ENCODE results near the gene ACTG1.

The ACTG1 gene

GRCh38 chr17:81481073-81481799 lies 31.4 kb downstream of the ACTG1 start:
- peak; percentile 59 for DNase-seq (ENCODE audit: low read depth)

GRCh38 chr17:81480140-81481072 lies 32.2 kb downstream of the ACTG1 start:
- no peak for DNase-seq (ENCODE audit: low read depth)

- DNase-seq (ENCODE audit: low read depth) = no peak
These were observed 33.2 kb downstream of the ACTG1 start for GRCh38 chr17:81479175-81480071.

- DNase-seq (ENCODE audit: low read depth) = no peak
These were observed 34.5 kb downstream of the ACTG1 start for GRCh38 chr17:81478119-81478518.

- DNase-seq (ENCODE audit: low read depth) = no peak
These were observed 35.4 kb downstream of the ACTG1 start for GRCh38 chr17:81477173-81477572.

- DNase-seq (ENCODE audit: low read depth) = no peak
These were observed 36.0 kb downstream of the ACTG1 start for GRCh38 chr17:81476635-81477034.

GRCh38 chr17:81476097-81476496 lies 36.5 kb downstream of the ACTG1 start:
- no peak for DNase-seq (ENCODE audit: low read depth)

GRCh38 chr17:81474958-81475357 lies 37.6 kb downstream of the ACTG1 start:
- DNase-seq (ENCODE audit: low read depth) = no peak

GRCh38 chr17:81473019-81473418 lies 39.6 kb downstream of the ACTG1 start:
- no peak for DNase-seq (ENCODE audit: low read depth)

- DNase-seq (ENCODE audit: low read depth) = no peak
These were observed 40.7 kb downstream of the ACTG1 start for GRCh38 chr17:81471818-81472456.

- no peak for DNase-seq (ENCODE audit: low read depth)
These were observed 41.4 kb downstream of the ACTG1 start for GRCh38 chr17:81470944-81471817.

GRCh38 chr17:81470270-81470943 lies 42.2 kb downstream of the ACTG1 start:
- no peak for DNase-seq (ENCODE audit: low read depth)

GRCh38 chr17:81469266-81469665 lies 43.3 kb downstream of the ACTG1 start:
- no peak for DNase-seq (ENCODE audit: low read depth)

GRCh38 chr17:81468770-81469121 lies 43.9 kb downstream of the ACTG1 start:
- DNase-seq (ENCODE audit: low read depth) = no peak

- DNase-seq (ENCODE audit: low read depth) = no peak
These were observed 44.4 kb downstream of the ACTG1 start for GRCh38 chr17:81468111-81468769.

- DNase-seq (ENCODE audit: low read depth) = no peak
These were observed 45.8 kb downstream of the ACTG1 start for GRCh38 chr17:81466564-81467472.

GRCh38 chr17:81465910-81466309 lies 46.7 kb downstream of the ACTG1 start:
- no peak for DNase-seq (ENCODE audit: low read depth)

- DNase-seq (ENCODE audit: low read depth) = no peak
These were observed 48.0 kb downstream of the ACTG1 start for GRCh38 chr17:81464586-81464985.

GRCh38 chr17:81463506-81463905 lies 49.1 kb downstream of the ACTG1 start:
- DNase-seq (ENCODE audit: low read depth) = no peak
